HG02763 (cell line): Measurements from ENCODE around the gene ATP9B.
"Not testable (repeated sequence)": the region's sequence is repeated elsewhere in the genome, so short reads cannot be mapped to it uniquely, and the experiment has no call there.

Experiments
- ATAC-seq: cut with Tn5 transposase; IDR thresholded peaks from one replicate; pipeline ENCODE4 v1.9.1; 2021; ENCODE audit warnings: mild to moderate bottlenecking, moderate library complexity; ENCODE audit not compliant: unreplicated experiment

The ATP9B gene

GRCh38 chr18:79321625-79322405, 252.6 kb downstream of the ATP9B start:
- no peak for ATAC-seq

- no peak for ATAC-seq
Measured at GRCh38 chr18:79322441-79322840, 253.2 kb downstream of the ATP9B start.

GRCh38 chr18:79323471-79323870, 254.3 kb downstream of the ATP9B start:
- no peak for ATAC-seq

- no peak for ATAC-seq
Measured at GRCh38 chr18:79326413-79327198, 257.4 kb downstream of the ATP9B start.

- no peak for ATAC-seq
Measured at GRCh38 chr18:79327199-79327721, 258.1 kb downstream of the ATP9B start.

- ATAC-seq = not testable (repeated sequence)
Measured at GRCh38 chr18:79327915-79328314, 258.7 kb downstream of the ATP9B start.

GRCh38 chr18:79328887-79329286, 259.7 kb downstream of the ATP9B start:
- ATAC-seq = no peak

- no peak for ATAC-seq
Measured at GRCh38 chr18:79329786-79330185, 260.6 kb downstream of the ATP9B start.

GRCh38 chr18:79332646-79333045, 263.5 kb downstream of the ATP9B start:
- no peak for ATAC-seq

GRCh38 chr18:79333046-79333445, 263.9 kb downstream of the ATP9B start:
- no peak for ATAC-seq

- no peak for ATAC-seq
Measured at GRCh38 chr18:79334496-79335233, 265.5 kb downstream of the ATP9B start.

- no peak for ATAC-seq
Measured at GRCh38 chr18:79335833-79336360, 266.7 kb downstream of the ATP9B start.

- no peak for ATAC-seq
Measured at GRCh38 chr18:79336556-79337142, 267.5 kb downstream of the ATP9B start.

- ATAC-seq = no peak
Measured at GRCh38 chr18:79337184-79337583, 268.0 kb downstream of the ATP9B start.

GRCh38 chr18:79337620-79338019, 268.4 kb downstream of the ATP9B start:
- no peak for ATAC-seq

- no peak for ATAC-seq
Measured at GRCh38 chr18:79339094-79339908, 270.1 kb downstream of the ATP9B start.

- ATAC-seq = no peak
Measured at GRCh38 chr18:79343567-79344207, 274.5 kb downstream of the ATP9B start.

GRCh38 chr18:79344208-79344581, 275.0 kb downstream of the ATP9B start:
- ATAC-seq = no peak

GRCh38 chr18:79345366-79345765, 276.2 kb downstream of the ATP9B start:
- no peak for ATAC-seq
